ENCODE results near the gene SGCD.
A peak's percentile ranks its signal among the peaks of the same experiment; 100 is the strongest.

Gene SGCD

DNA sequence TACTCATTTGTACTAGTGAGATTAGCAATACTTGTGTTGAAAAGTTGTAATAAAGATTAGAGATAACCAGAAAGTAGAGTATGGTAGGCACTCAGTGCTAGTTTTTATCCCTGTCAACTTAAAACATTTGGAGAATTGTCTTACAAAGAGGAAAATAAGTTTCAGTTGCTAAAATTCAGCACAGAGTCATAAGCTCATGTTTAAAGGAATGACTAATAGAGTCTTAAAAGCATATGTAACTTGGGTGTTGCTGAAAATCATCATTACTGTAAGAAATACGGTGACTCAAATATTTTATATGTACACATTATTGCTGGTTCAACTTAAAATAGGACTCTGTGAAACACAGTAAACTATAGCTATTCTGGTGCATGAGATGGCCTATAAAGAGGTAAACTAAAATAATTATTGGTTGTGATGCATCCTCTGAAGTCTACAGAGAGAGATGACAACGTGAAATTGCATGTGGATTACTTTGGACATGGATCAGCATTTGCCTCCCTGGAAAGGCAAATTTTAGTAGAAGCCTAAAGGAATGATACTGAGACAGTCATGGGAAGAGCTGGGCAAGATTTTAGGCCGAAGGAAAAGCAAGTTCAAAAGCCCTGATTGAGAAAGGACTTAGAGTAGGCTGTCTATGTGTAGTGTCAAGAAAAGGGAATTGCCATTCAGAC is 34.6 kb downstream of the SGCD start:
- no peak for DNase-seq (ENCODE audit: low spot score)
- no peak for FAIRE-seq

GRCh38 chr5:156363861-156364260 is 36.9 kb downstream of the SGCD start:
- no peak for DNase-seq (ENCODE audit: low spot score)
- FAIRE-seq = no peak

GRCh38 chr5:156366521-156366920 is 39.6 kb downstream of the SGCD start:
- no peak for DNase-seq (ENCODE audit: low spot score)
- no peak for FAIRE-seq

DNA sequence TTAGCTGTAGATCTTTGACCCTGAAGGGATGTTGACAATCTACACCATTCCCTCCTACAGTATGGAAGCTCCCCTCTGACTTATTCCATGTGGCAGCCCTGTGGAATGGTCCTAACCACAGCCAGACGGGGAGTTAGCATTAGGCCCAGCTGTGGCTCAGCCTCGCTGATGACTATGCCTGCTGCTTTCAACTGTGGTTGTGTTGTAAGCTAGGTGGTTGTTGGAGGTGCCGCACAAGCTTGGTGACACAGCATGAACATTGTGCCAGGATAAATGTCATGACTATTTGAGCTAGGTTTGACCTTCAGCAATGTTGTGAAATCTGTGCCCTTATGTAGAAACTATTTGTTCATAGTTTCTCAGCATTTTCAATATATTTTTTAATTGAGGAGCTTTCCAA is 40.6 kb downstream of the SGCD start:
- FAIRE-seq = no peak
- peak; percentile 21 for DNase-seq (ENCODE audit: low spot score)

DNA sequence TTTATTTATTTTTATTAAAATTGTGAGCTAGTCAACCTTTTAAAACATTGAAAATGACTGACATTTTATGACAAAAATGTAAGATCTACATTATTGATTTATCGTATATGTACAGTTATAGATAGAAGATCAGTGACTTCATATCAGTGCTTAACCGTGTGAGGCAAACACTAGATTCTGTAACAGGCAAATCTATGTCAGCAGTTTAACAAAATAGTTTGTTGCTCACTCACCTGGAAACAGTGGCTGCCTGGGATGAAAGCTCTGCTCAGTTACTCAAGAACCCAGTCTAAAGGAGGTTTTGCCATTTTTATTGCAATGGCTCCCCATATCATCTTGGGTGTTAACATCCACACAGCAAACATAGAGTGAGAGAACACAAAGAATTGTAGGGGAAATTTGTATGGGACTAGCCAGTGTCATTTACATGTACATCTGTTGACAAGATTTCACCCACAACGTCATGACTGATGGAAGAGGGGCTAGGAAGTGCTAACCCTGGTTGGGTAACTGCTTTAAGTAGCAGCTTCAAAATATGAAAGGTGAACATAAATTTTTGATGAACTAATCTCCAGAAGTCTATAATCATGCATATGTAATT is 49.0 kb downstream of the SGCD start:
- FAIRE-seq = no peak
- DNase-seq (ENCODE audit: low spot score) = no peak

DNA sequence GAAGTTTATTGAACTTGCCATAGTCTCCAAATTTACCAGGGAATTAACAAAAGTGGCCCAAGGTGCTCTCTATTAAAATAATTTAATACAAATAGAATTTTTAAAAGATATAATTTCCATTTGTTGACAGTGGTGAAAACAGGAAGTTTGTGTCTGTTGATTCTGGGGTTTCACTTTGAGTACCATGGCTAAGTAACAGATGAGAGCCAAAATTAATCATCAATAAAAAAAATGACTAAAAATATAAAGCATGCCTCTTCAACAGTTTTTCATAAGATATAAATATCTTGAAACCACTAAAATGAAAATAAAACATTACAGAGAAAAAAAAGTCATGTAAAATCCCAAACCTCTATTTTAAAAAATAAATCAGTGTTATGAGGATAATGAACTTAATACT is 49.8 kb downstream of the SGCD start:
- DNase-seq (ENCODE audit: low spot score) = no peak
- no peak for FAIRE-seq

DNA sequence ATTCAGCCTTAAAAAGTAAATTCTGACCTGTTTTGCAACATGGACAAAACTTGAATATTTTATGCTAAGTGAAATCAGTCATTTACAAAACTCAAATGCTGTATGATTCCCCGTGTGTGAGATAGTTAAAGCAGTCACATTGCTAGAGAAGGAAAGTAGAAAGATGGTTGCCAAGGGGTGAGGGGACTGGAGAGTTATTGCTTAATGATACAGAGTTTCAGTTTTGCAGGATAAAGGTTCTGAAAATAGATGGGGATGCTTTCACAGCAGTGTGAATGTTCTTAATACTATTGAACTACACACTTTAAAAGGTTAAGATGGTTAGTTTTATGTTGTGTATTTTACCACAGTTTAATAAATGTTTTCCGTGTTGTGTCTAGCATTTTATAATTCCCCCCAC is 51.2 kb downstream of the SGCD start:
- DNase-seq (ENCODE audit: low spot score) (no peak), FAIRE-seq (no peak)

- DNase-seq (ENCODE audit: low spot score) = no peak
- no peak for FAIRE-seq
Measured at GRCh38 chr5:156379206-156379605, 52.2 kb downstream of the SGCD start.

GRCh38 chr5:156380848-156381247 is 53.9 kb downstream of the SGCD start:
- no peak for FAIRE-seq

GRCh38 chr5:156383510-156384265 is 56.7 kb downstream of the SGCD start:
- no peak for DNase-seq (ENCODE audit: low spot score)
- no peak for FAIRE-seq

More at GRCh38 chr5:156380848-156381247, 53.9 kb downstream of the SGCD start:
- DNase-seq (ENCODE audit: low spot score) = no peak

DNA sequence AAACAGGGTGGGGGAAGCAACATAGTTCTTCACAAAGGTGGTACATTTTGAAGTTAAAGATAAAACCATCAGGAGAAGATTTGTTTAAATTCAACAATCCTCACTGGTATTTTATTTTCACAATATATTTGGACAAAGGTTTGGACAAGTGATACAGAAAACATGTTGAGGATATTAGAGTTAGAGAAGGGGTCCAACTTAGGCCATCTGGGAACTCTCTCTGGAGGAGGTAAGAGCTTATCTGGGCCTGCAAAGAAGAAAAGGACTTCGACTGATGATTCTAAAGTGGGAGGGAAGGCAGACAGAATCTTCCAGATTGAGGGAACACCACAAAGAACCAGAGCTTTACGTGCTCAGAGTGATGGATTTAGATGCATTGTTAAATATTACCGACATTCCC is 58.5 kb downstream of the SGCD start:
- FAIRE-seq (no peak), DNase-seq (ENCODE audit: low spot score) (no peak)

GRCh38 chr5:156386976-156387375 is 60.0 kb downstream of the SGCD start:
- no peak for DNase-seq (ENCODE audit: low spot score)
- FAIRE-seq = no peak

GRCh38 chr5:156387391-156387790 is 60.4 kb downstream of the SGCD start:
- DNase-seq (ENCODE audit: low spot score) (no peak), FAIRE-seq (no peak)

GRCh38 chr5:156388233-156388632 is 61.3 kb downstream of the SGCD start:
- DNase-seq (ENCODE audit: low spot score) = no peak
- no peak for FAIRE-seq

DNA sequence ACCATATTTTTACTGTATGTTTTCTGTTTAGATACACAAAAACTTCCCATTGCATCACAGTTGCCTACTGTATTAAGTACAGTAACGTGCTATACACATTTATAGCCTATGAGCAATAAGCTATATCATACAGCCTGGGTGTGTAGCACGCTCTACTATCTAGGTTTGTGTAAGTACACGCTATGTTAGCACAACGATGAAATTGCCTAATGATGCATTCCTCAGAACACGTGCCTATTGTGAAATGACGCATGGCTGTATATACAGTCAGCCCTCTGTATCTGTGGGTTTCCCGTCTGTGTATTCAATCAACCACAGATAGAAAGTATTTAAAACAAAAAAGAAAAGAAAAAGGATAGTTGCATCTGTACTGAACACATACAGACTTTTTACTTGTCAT is 64.2 kb downstream of the SGCD start:
- FAIRE-seq = no peak
- DNase-seq (ENCODE audit: low spot score) = no peak

GRCh38 chr5:156393980-156394379 is 67.0 kb downstream of the SGCD start:
- no peak for FAIRE-seq
- no peak for DNase-seq (ENCODE audit: low spot score)

GRCh38 chr5:156394642-156395305 is 67.8 kb downstream of the SGCD start:
- FAIRE-seq (no peak), DNase-seq (ENCODE audit: low spot score) (no peak)

DNA sequence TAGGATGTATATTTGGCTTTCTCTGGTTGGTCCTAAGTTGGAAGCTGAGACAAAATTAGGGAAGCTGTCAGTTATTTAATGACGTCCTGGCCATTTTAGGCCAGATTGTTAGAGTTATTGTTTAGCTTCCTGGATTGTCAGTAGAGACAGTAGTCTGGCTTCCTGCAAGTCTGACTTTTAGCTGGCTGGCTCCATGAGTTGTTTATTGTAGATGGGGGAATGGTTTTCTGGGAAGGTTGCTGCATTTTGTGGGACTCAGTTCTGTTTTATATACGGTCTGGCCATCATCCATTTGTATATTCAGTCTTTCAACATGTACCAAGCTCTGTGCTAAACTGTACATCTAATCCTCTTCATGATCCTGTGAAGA is 68.3 kb downstream of the SGCD start:
- DNase-seq (ENCODE audit: low spot score) (no peak), FAIRE-seq (no peak)

- FAIRE-seq (no peak), DNase-seq (ENCODE audit: low spot score) (no peak)
Measured at GRCh38 chr5:156396063-156396829, 69.3 kb downstream of the SGCD start.

GRCh38 chr5:156396830-156397081 is 69.8 kb downstream of the SGCD start:
- DNase-seq (ENCODE audit: low spot score) (no peak), FAIRE-seq (no peak)

- DNase-seq (ENCODE audit: low spot score) (no peak), FAIRE-seq (no peak)
Measured at GRCh38 chr5:156399323-156399722, 72.4 kb downstream of the SGCD start.
